ENCODE data around the gene MRPL20. TPM values are rescaled to one million over a fixed set of nuclear protein-coding genes. Genes with fewer than 3 reads are reported as not detected.
A peak's percentile ranks its signal among the peaks of the same experiment; 100 is the strongest.

MRPL20 gene
- total RNA-seq, 1 donor, result 53.9 TPM

DNA sequence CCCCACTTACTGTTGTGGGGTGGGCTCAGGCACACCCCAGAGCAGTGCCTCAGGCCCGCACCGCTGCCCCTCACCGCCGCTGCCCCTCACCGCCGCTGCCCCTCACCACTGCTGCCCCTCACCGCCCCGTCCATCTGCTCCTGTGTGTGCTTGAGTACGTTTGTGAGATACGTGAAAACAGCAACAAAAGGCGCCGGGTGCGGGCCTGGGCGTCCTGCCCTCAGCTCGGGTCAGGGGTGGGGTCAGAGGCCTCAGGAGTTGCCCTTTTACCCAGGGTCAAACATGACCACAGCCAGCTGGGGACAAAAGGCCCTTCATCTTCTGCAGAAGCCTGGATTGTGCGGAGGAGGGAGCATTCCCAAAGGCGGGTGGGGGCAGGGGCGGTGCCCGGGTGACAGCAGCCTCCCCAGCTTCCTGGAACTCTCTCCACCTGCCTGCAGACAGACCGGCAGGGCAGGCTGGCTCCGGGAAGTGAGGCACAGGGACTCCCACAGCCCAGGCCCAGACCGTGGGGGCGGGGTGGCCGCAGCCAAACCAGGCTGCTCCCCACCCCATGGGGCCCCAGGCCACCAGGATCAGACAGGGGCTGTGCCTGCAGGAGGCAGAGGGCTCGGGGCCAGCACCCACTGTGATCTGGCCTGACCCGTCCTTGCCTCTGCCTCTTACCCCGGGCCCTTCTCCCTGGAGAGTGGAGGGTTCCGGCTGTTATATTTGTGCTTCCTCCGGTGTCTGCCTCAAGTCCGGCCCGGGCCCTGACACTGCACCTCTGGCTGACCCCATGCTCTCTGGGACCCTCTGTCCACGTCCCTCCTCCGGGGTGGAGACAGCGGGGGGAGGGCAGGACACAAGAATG, 26.1 kb upstream of the MRPL20 start:
- Histone ChIP-seq H3K79me2 (ENCODE audit: insufficient read depth, low read length) (no peaks in the 10 kb centered on the region), H3K27me3 (ENCODE audit: insufficient read depth, low read length) (peaks cover 11% of the 10 kb centered on the region), H4K20me1 (ENCODE audit: insufficient read depth, low read length) (no peaks in the 10 kb centered on the region), H3K4me1 (ENCODE audit: insufficient read depth, low read length) (peaks cover 13% of the 10 kb centered on the region), H2AFZ (ENCODE audit: low read length) (no peak overlapping the region), H3K9me3 (ENCODE audit: low read depth, low read length) (no peaks in the 10 kb centered on the region), H3K4me2 (ENCODE audit: insufficient read depth, low read length) (no peak overlapping the region), H3K4me3 (ENCODE audit: insufficient read depth, low read length) (no peak overlapping the region), H3K27ac (ENCODE audit: low read depth, low read length) (no peak overlapping the region), H3K36me3 (ENCODE audit: insufficient read depth, low read length) (no peaks in the 10 kb centered on the region)
- peak; percentile 93 for DNase-seq (ENCODE audit: insufficient read length, low spot score, missing footprints)
- TF ChIP-seq, protein P1, sequence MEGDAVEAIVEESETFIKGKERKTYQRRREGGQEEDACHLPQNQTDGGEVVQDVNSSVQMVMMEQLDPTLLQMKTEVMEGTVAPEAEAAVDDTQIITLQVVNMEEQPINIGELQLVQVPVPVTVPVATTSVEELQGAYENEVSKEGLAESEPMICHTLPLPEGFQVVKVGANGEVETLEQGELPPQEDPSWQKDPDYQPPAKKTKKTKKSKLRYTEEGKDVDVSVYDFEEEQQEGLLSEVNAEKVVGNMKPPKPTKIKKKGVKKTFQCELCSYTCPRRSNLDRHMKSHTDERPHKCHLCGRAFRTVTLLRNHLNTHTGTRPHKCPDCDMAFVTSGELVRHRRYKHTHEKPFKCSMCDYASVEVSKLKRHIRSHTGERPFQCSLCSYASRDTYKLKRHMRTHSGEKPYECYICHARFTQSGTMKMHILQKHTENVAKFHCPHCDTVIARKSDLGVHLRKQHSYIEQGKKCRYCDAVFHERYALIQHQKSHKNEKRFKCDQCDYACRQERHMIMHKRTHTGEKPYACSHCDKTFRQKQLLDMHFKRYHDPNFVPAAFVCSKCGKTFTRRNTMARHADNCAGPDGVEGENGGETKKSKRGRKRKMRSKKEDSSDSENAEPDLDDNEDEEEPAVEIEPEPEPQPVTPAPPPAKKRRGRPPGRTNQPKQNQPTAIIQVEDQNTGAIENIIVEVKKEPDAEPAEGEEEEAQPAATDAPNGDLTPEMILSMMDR (IDR thresholded peaks at IDR 0.05; ENCODE audit: extremely low read depth, low read depth, low read length), result no peak

DNA sequence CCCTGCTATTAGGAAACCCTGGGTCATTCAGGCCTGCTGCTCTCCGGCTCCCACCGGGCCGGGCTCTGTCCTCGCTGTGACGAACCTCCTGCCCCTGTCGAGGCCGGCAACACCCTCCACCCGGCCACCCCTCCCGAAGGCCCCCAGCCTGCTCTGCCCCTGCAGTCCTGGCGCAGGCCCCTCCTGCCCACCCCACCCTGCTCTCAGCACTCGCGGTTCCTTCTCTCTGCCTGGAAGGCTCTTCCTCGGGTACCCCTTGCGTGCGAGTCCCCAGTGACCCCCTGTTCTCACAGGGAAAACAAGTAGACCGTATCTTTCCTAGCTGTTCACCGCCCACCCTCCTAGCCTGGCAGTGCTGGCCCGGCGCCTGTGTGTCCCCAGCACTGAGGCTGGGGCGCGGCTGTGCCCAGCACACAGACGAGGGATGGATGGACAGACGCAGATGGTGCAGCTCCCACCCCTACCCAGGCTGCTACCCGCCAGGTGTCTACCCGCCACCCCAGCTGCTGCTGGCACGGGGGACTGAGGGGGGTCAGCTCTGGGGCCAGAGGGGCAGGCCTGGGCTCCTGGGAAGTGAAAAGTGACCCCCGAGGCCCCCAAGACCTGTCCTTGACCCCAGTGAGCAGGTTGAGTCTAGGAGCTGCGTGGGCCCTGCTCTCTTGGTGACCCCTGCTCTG, 25.3 kb upstream of the MRPL20 start:
- Histone ChIP-seq H3K4me3 (ENCODE audit: insufficient read depth, low read length) (no peak overlapping the region), H3K27me3 (ENCODE audit: insufficient read depth, low read length) (peaks cover 11% of the 10 kb centered on the region), H3K27ac (ENCODE audit: low read depth, low read length) (no peak overlapping the region), H2AFZ (ENCODE audit: low read length) (peak overlapping the region; percentile 62), H4K20me1 (ENCODE audit: insufficient read depth, low read length) (no peaks in the 10 kb centered on the region), H3K4me1 (ENCODE audit: insufficient read depth, low read length) (peaks cover 13% of the 10 kb centered on the region), H3K79me2 (ENCODE audit: insufficient read depth, low read length) (no peaks in the 10 kb centered on the region), H3K4me2 (ENCODE audit: insufficient read depth, low read length) (no peak overlapping the region), H3K36me3 (ENCODE audit: insufficient read depth, low read length) (no peaks in the 10 kb centered on the region), H3K9me3 (ENCODE audit: low read depth, low read length) (no peaks in the 10 kb centered on the region)
- TF ChIP-seq, protein P1 (IDR thresholded peaks at IDR 0.05; ENCODE audit: extremely low read depth, low read depth, low read length), result no peak
- DNase-seq (ENCODE audit: insufficient read length, low spot score, missing footprints), result peak; percentile 81

DNA sequence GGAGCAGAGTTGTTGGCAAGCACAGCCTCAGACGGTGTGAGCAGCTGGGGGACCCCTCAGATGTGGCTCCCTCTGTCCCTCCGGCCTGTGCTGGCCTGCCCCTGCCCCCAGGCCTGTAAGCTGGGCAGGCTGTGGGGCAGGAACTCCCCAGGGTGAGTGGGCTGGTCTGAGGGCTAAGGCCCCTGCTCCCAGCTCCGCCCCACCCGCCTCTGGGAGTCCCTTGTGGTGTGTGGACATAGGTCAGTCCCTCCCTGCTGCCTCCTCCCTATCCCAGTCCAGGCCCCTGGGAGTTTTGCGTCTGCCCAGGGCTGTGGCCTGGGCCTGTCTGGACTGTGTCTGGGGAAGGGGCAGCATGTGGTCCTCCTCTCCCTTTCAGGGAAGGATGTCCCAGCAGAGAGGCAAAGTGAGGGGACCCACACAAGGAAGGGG, 24.8 kb upstream of the MRPL20 start:
- Histone ChIP-seq H3K4me1 (ENCODE audit: insufficient read depth, low read length) (peaks cover 13% of the 10 kb centered on the region), H3K9me3 (ENCODE audit: low read depth, low read length) (no peaks in the 10 kb centered on the region), H3K27me3 (ENCODE audit: insufficient read depth, low read length) (peaks cover 11% of the 10 kb centered on the region), H2AFZ (ENCODE audit: low read length) (peak overlapping the region; percentile 62), H3K79me2 (ENCODE audit: insufficient read depth, low read length) (no peaks in the 10 kb centered on the region), H4K20me1 (ENCODE audit: insufficient read depth, low read length) (no peaks in the 10 kb centered on the region), H3K4me2 (ENCODE audit: insufficient read depth, low read length) (no peak overlapping the region), H3K4me3 (ENCODE audit: insufficient read depth, low read length) (no peak overlapping the region), H3K27ac (ENCODE audit: low read depth, low read length) (no peak overlapping the region), H3K36me3 (ENCODE audit: insufficient read depth, low read length) (no peaks in the 10 kb centered on the region)
- TF ChIP-seq, protein P1 (IDR thresholded peaks at IDR 0.05; ENCODE audit: extremely low read depth, low read depth, low read length), result no peak
- peak; percentile 97 for DNase-seq (ENCODE audit: insufficient read length, low spot score, missing footprints)
